Effector memory CD8-positive, alpha-beta T cell (primary cell): ENCODE measurements around the gene METTL16.

Source experiments
- ATAC-seq: fragments of 150-1000 bp; cut with Tn5 transposase; replicated peaks from 2 replicates; pipeline ENCODE4 v1.10.0; 2021; ENCODE audit warnings: mild to moderate bottlenecking, moderate library complexity
- DNase-seq, 3 experiments: peaks; one replicate each; pipeline ENCODE4 v3.0.0; 2021
- H3K27ac Mint-ChIP-seq, 2 donors: one replicate each; pipeline ENCODE4 v1.8.0; 2022; ENCODE audit warnings: mild to moderate bottlenecking in 2 of 2, mixed read lengths in 2 of 2, moderate library complexity in 2 of 2
- H3K27me3 Mint-ChIP-seq, 2 donors: one replicate each; pipeline ENCODE4 v1.8.0; 2022; ENCODE audit warnings: mixed read lengths in 2 of 2
- H3K36me3 Mint-ChIP-seq: one replicate; pipeline ENCODE4 v1.8.0; 2022; ENCODE audit warnings: mild to moderate bottlenecking, moderate library complexity, mixed read lengths; ENCODE audit not compliant: insufficient read depth
- H3K4me1 Mint-ChIP-seq, 2 donors: one replicate each; pipeline ENCODE4 v1.8.0; 2022; ENCODE audit warnings: low read depth in 2 of 2, mixed read lengths in 2 of 2
- H3K4me3 Mint-ChIP-seq, 2 donors: one replicate each; pipeline ENCODE4 v1.8.0; 2022; ENCODE audit warnings: mild to moderate bottlenecking in 2 of 2, mixed read lengths in 2 of 2, moderate library complexity in 2 of 2
- H3K9me3 Mint-ChIP-seq, 2 donors: one replicate each; pipeline ENCODE4 v1.8.0; 2022; ENCODE audit warnings: mixed read lengths in 2 of 2

The METTL16 gene

GRCh38 chr17:2369551-2370210, 142.0 kb downstream of the METTL16 start:
- DNase-seq (no peak), ATAC-seq (no peak)
- Mint-ChIP-seq H3K27ac (peak overlapping the region; percentile 57 to 68), H3K9me3 (no peaks in the 10 kb centered on the region), H3K36me3 (peaks cover 17% of the 10 kb centered on the region), H3K4me3 (no peak overlapping the region), H3K4me1 (no peaks in the 10 kb centered on the region), H3K27me3 (no peaks in the 10 kb centered on the region)

GRCh38 chr17:2369039-2369438, 142.6 kb downstream of the METTL16 start:
- DNase-seq (no peak), ATAC-seq (no peak)
- H3K27me3 Mint-ChIP-seq: no peaks in the 10 kb centered on the region
- H3K9me3 Mint-ChIP-seq: no peaks in the 10 kb centered on the region
- H3K36me3 Mint-ChIP-seq: peaks cover 14% of the 10 kb centered on the region
- peak overlapping the region in 1 of 2 donors; percentile 57 for H3K27ac Mint-ChIP-seq
- no peaks in the 10 kb centered on the region for H3K4me1 Mint-ChIP-seq
- no peak overlapping the region for H3K4me3 Mint-ChIP-seq

- H3K4me3 Mint-ChIP-seq: no peak overlapping the region
- H3K27ac Mint-ChIP-seq: no peak overlapping the region
- no peaks in the 10 kb centered on the region for H3K27me3 Mint-ChIP-seq
- no peak for DNase-seq
- H3K4me1 Mint-ChIP-seq: no peaks in the 10 kb centered on the region
- H3K9me3 Mint-ChIP-seq: no peaks in the 10 kb centered on the region
- ATAC-seq: no peak
- H3K36me3 Mint-ChIP-seq: peaks cover 18% of the 10 kb centered on the region
These were observed 143.3 kb downstream of the METTL16 start for GRCh38 chr17:2368359-2368758.

GRCh38 chr17:2366747-2367494, 144.8 kb downstream of the METTL16 start:
- Mint-ChIP-seq H3K27ac (no peak overlapping the region), H3K27me3 (no peaks in the 10 kb centered on the region), H3K4me3 (no peak overlapping the region), H3K4me1 (no peaks in the 10 kb centered on the region), H3K9me3 (no peaks in the 10 kb centered on the region), H3K36me3 (peaks cover 18% of the 10 kb centered on the region)
- ATAC-seq (no peak), DNase-seq (no peak)
